HG03354 (cell line): Measurements from ENCODE around the gene ADGRD1.

Source experiments
- ATAC-seq: cut with Tn5 transposase; IDR thresholded peaks from one replicate; pipeline ENCODE4 v1.9.1; 2021; ENCODE audit warnings: mild to moderate bottlenecking; ENCODE audit not compliant: unreplicated experiment, poor library complexity, severe bottlenecking

ADGRD1 gene

GRCh38 chr12:130960787-130961186 is 7.1 kb downstream of the ADGRD1 start:
- ATAC-seq, result no peak

DNA sequence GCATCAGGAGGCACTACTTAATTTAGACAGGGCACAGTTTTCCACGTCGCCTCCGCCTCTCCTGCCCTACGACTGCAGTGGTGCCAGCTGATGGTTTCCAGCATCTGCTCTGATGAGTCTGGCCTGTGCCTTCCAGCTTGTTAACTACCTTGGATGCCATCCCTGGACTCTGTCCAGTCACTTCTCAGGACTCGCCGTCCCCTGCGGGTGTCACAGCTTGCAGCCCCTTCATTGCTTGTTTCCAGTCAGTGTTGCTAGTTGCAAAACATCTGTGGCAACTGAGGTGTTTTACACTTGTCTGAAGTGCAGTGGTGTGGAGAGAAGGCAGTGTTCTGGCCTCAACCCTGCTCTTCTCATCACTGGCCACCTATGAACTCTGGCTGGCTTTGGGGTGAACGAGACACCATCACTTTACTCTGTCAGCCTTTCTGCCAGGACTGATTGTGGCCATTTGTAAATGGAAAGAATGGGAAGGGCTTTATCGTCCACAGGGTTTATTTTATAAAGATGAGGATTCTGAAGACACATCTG is 8.3 kb downstream of the ADGRD1 start:
- ATAC-seq, result no peak

GRCh38 chr12:130965214-130965613 is 11.5 kb downstream of the ADGRD1 start:
- no peak for ATAC-seq

DNA sequence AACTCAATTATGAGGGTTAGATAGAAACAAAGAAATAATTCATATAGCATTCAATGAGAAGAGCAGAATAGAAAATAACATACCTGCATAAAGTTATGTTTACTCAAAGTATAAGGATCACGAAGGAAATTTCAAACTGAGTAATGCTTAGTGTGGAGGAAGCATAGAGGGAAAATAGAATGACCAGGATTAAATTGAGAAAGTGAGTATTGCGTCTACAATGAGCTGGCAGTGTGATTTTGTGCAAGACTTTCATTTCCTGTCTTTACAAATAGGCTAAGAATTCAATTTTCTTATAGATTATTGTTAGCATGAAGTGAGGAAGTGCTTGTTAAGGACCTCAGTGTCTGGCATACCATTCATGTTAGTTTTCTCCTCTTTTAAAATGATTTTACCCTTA is 12.0 kb downstream of the ADGRD1 start:
- ATAC-seq, result no peak

DNA sequence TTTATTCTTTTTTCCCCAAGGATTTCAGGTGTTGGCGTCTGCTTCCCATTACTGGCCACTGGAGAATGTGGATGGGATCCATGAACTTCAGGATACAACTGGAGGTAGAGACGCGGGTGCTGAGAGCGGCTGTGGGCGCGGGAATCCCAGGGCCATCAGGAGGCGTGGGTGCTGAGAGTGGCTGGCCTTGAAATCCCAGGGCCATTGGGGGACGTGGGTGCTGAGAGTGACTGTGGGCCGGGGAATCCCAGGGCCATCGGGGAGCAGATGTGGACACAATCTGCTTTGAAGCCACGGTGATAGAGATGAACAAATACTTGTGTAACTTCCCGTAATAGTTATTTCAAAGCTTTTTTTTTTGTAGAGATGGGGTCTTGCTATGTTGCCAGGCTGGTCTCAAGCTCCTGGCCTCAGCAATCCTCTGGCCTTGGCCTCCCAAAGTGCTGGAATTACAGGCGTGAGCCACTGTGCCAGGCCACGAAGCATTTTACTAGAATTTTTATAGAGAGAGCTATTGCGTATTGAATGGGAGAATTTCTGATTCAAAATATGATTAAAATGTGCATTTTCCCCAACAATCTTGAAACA is 12.8 kb downstream of the ADGRD1 start:
- ATAC-seq, result no peak

- no peak for ATAC-seq
Observed at GRCh38 chr12:130967636-130968035, 13.9 kb downstream of the ADGRD1 start.

- no peak for ATAC-seq
Observed at GRCh38 chr12:130968611-130969010, 14.9 kb downstream of the ADGRD1 start.

- ATAC-seq, result no peak
Observed at GRCh38 chr12:130969223-130969622, 15.5 kb downstream of the ADGRD1 start.

- peak; percentile 63 for ATAC-seq
Observed at GRCh38 chr12:130970165-130970907, 16.6 kb downstream of the ADGRD1 start.

DNA sequence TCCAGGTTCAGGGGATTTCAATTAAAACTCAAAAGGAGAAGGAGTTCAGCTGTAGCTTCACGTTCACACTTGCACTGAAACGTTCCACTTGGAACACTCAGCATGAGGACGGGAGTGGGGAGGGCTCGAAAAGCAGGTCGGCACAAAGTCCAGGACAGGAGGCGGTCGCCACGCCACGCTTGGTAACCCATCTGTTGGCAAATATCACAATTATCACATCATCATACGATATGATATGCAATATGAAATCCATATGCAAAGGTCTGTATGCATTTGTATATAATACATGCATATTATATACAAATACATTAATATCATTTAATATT is 17.2 kb downstream of the ADGRD1 start:
- peak; percentile 22 for ATAC-seq

DNA sequence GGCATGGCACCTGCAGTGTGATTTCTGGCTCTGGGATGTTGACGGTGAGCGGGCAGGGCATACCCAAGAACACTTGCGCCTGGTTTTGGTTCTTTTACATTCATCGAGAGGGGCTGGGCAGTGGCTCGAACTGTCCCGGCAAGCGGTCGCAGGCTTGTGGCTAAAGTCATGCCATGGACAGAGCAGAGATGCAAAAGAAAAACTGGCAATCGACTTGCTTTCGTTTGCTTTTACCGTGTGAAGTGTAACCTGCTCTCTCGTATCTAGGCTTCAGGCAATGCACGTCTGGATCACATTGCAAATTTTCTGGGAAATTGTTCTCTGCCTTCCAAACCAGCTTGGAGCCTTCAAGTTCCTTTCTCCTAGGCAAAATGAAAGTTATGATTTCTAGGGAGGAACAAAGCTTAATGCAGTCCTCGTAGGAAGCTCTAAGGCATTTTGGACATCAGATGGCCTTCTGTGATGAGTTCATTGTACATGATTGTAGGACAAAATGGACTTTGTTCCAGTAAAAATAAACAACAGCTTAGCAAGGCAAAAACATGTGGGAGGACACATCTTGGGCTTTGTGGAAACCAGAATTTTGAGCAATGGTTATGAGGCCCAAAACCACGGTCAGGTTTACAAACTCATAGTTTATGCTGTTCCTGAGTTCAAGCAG is 18.3 kb downstream of the ADGRD1 start:
- ATAC-seq, result no peak

GRCh38 chr12:130972586-130972950 is 18.9 kb downstream of the ADGRD1 start:
- ATAC-seq, result no peak

- ATAC-seq, result no peak
Observed at GRCh38 chr12:130973109-130973508, 19.4 kb downstream of the ADGRD1 start.

DNA sequence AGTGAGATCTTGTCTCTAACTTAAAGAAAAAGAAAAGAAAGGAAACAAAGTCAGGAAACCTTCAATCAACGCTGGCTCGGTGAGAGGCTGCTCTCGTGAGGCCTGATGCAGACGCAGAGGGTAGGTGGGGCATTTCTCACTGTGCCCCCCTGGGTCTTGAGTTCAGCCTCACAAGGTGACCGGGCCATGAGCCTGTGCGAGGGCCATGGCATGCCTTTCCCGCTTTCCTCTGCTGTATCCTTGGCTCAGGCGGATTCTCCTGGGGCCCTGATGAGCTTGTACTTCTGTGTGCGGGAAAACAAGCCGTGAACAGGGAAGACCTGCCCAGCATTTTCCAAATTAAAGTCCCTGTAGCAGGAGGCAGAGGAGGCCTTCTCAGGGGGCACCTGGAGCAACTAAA is 20.2 kb downstream of the ADGRD1 start:
- no peak for ATAC-seq

DNA sequence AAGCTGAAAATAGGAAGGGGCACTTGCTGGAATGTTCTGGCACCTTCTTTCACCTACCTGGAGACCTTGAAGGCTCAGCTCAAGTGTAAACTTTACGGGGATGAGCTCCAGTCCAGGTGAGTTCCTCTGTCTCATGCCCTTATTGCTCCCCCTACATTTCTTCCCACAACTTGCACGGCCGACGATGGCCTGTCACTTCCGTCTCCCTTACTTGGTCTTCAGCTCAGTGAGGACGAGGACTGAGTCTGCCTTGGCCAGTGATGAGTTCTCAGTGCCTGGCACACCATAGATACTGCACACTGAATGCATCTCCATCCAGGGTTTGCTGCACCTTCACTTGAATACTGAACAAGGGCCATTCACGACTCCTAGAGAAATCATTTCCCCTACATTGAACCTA is 21.4 kb downstream of the ADGRD1 start:
- ATAC-seq, result no peak

DNA sequence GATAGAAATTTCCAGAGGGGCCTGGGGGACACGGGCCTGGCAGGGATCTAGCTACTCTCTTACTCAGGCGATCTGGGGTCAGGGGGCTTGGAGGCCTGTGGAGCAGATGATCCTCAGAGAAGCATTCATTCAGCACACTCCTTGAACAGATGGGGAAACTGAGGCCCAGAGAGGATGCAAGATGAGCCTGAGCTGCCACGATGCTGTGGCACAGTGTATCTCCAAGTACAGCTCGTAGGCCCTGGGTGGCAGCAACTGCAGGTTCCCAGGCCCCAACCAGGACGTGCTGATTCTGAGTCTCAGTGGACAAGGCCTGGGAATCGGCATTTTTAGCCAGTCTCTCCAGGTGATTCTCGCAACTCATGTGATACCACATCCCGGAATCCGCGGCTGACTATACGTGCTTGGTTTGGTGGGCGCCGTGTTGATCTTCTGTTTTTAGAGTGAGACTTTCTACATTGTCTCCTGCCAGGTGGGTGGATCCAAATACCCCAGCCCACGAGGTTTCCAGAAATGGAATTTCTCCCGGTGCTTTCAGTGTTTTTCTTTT is 22.5 kb downstream of the ADGRD1 start:
- no peak for ATAC-seq

- no peak for ATAC-seq
Observed at GRCh38 chr12:130977046-130977742, 23.5 kb downstream of the ADGRD1 start.

- ATAC-seq, result no peak
Observed at GRCh38 chr12:130977743-130978095, 24.0 kb downstream of the ADGRD1 start.

DNA sequence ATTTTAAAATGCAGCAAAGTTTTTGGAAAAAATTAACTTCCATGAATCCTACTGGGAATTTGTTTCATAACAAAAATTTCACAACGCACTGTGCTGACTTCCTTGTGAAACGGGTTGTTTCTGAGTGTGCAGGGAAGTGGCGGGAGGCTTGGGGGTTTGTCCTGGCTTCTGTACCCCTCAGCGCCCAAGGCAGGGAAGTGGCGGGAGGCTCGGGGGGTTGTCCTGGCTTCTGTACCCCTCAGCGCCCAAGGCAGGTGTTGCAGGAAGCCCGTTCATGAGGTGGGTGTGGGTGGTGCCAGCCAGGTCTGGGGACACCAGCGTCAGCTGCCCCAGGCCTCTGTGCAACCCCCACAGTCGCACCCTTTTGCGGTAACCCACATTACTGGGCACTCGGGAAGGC is 25.1 kb downstream of the ADGRD1 start:
- ATAC-seq, result no peak

- no peak for ATAC-seq
Observed at GRCh38 chr12:130981074-130981742, 27.5 kb downstream of the ADGRD1 start.
